ENCODE measurements around the gene MTAP.

The MTAP gene

GRCh38 chr9:21873540-21874221, 71.2 kb downstream of the MTAP start:
- no peak overlapping the region for H3K4me3 ChIP-seq (ENCODE audit: low read length, poor library complexity, severe bottlenecking)

GRCh38 chr9:21875893-21876292, 73.5 kb downstream of the MTAP start:
- H3K4me2 ChIP-seq (ENCODE audit: low read depth, low read length, poor library complexity, severe bottlenecking), result no peak overlapping the region
- no peaks in the 10 kb centered on the region for H3K9me3 ChIP-seq (ENCODE audit: insufficient read depth, low read depth, low read length)
- H3K4me3 ChIP-seq (ENCODE audit: low read length, poor library complexity, severe bottlenecking), result no peak overlapping the region
- H3K4me1 ChIP-seq (ENCODE audit: insufficient read depth, low read length, poor library complexity, severe bottlenecking), result no peaks in the 10 kb centered on the region
- H4K20me1 ChIP-seq (ENCODE audit: insufficient read depth, low read length, poor library complexity, severe bottlenecking), result no peaks in the 10 kb centered on the region
- no peak overlapping the region for H3K9ac ChIP-seq (ENCODE audit: low read depth, low read length, poor library complexity, severe bottlenecking)
- H3K27me3 ChIP-seq (ENCODE audit: insufficient read depth, low read length, poor library complexity, severe bottlenecking), result no peaks in the 10 kb centered on the region
- H3K9me2 ChIP-seq (replicated peaks; ENCODE audit: low read depth, low read length), result no peaks in the 10 kb centered on the region
- no peaks in the 10 kb centered on the region for H3F3A ChIP-seq (ENCODE audit: low read depth)
- no peaks in the 10 kb centered on the region for H3K79me2 ChIP-seq (ENCODE audit: insufficient read depth, low read length)
- no peaks in the 10 kb centered on the region for H3K36me3 ChIP-seq (ENCODE audit: insufficient read depth, low read length)
- TF ChIP-seq CTCF (conservative IDR thresholded peaks at IDR 0.05; ENCODE audit: low read length), result no peak
- no peak for TF ChIP-seq EZH2phosphoT487 (IDR thresholded peaks at IDR 0.05; ENCODE audit: borderline replicate concordance)
- no peak overlapping the region for H2AFZ ChIP-seq (ENCODE audit: low read length)

More at GRCh38 chr9:21873540-21874221, 71.2 kb downstream of the MTAP start:
- no peak overlapping the region for H3K9ac ChIP-seq (ENCODE audit: low read depth, low read length, poor library complexity, severe bottlenecking)
- TF ChIP-seq CTCF (conservative IDR thresholded peaks at IDR 0.05; ENCODE audit: low read length) (no peak), EZH2phosphoT487 (IDR thresholded peaks at IDR 0.05; ENCODE audit: borderline replicate concordance) (no peak)
- no peaks in the 10 kb centered on the region for H3K27me3 ChIP-seq (ENCODE audit: insufficient read depth, low read length, poor library complexity, severe bottlenecking)
- H3K9me2 ChIP-seq (replicated peaks; ENCODE audit: low read depth, low read length), result no peaks in the 10 kb centered on the region
- H4K20me1 ChIP-seq (ENCODE audit: insufficient read depth, low read length, poor library complexity, severe bottlenecking), result no peaks in the 10 kb centered on the region
- no peaks in the 10 kb centered on the region for H3K4me1 ChIP-seq (ENCODE audit: insufficient read depth, low read length, poor library complexity, severe bottlenecking)
- no peaks in the 10 kb centered on the region for H3F3A ChIP-seq (ENCODE audit: low read depth)
- H3K36me3 ChIP-seq (ENCODE audit: insufficient read depth, low read length), result no peaks in the 10 kb centered on the region; the same call in 1 of the 2 replicates
- H3K4me2 ChIP-seq (ENCODE audit: low read depth, low read length, poor library complexity, severe bottlenecking), result no peak overlapping the region
- no peaks in the 10 kb centered on the region for H3K9me3 ChIP-seq (ENCODE audit: insufficient read depth, low read depth, low read length)
- no peak overlapping the region for H2AFZ ChIP-seq (ENCODE audit: low read length)
- no peaks in the 10 kb centered on the region for H3K79me2 ChIP-seq (ENCODE audit: insufficient read depth, low read length)

GRCh38 chr9:21883642-21884041, 81.2 kb downstream of the MTAP start:
- H3K27me3 ChIP-seq (ENCODE audit: insufficient read depth, low read length, poor library complexity, severe bottlenecking), result no peaks in the 10 kb centered on the region
- no peaks in the 10 kb centered on the region for H4K20me1 ChIP-seq (ENCODE audit: insufficient read depth, low read length, poor library complexity, severe bottlenecking)
- no peak overlapping the region for H3K9ac ChIP-seq (ENCODE audit: low read depth, low read length, poor library complexity, severe bottlenecking)
- no peak for TF ChIP-seq EZH2phosphoT487 (IDR thresholded peaks at IDR 0.05; ENCODE audit: borderline replicate concordance)
- peak; percentile 23 for TF ChIP-seq CTCF (conservative IDR thresholded peaks at IDR 0.05; ENCODE audit: low read length)
- no peak overlapping the region for H3K4me3 ChIP-seq (ENCODE audit: low read length, poor library complexity, severe bottlenecking)
- no peaks in the 10 kb centered on the region for H3K9me2 ChIP-seq (replicated peaks; ENCODE audit: low read depth, low read length)
- no peaks in the 10 kb centered on the region for H3K79me2 ChIP-seq (ENCODE audit: insufficient read depth, low read length)
- H2AFZ ChIP-seq (ENCODE audit: low read length), result no peak overlapping the region
- no peaks in the 10 kb centered on the region for H3F3A ChIP-seq (ENCODE audit: low read depth)
- H3K4me1 ChIP-seq (ENCODE audit: insufficient read depth, low read length, poor library complexity, severe bottlenecking), result peaks cover 14% of the 10 kb centered on the region
- H3K36me3 ChIP-seq (ENCODE audit: insufficient read depth, low read length), result no peaks in the 10 kb centered on the region
- peak overlapping the region; percentile 17 for H3K4me2 ChIP-seq (ENCODE audit: low read depth, low read length, poor library complexity, severe bottlenecking)
- H3K9me3 ChIP-seq (ENCODE audit: insufficient read depth, low read depth, low read length), result no peaks in the 10 kb centered on the region
